Stimulated activated CD8-positive, alpha-beta memory T cell treated with anti-CD3 and anti-CD28 coated beads, Interleukin-7, amount 100 ng/mL, for 1 hour (primary cell): ENCODE data around the gene ZFP91.

Source experiments
- DNase-seq, 2 donors: peaks; one replicate each; pipeline ENCODE4 v3.0.0-alpha.2; 2020; ENCODE audit warnings: low read depth in 2 of 2

The ZFP91 gene

GRCh38 chr11:58629857-58630256 lies 51.0 kb downstream of the ZFP91 start:
- no peak for DNase-seq

GRCh38 chr11:58631378-58631777 lies 52.5 kb downstream of the ZFP91 start:
- DNase-seq, result no peak

- no peak for DNase-seq
Measured at GRCh38 chr11:58632510-58632909, 53.6 kb downstream of the ZFP91 start.

GRCh38 chr11:58636587-58636986 lies 57.7 kb downstream of the ZFP91 start:
- no peak for DNase-seq

GRCh38 chr11:58637371-58637770 lies 58.5 kb downstream of the ZFP91 start:
- no peak for DNase-seq

GRCh38 chr11:58639103-58639502 lies 60.2 kb downstream of the ZFP91 start:
- no peak for DNase-seq

GRCh38 chr11:58639669-58640068 lies 60.8 kb downstream of the ZFP91 start:
- no peak for DNase-seq

GRCh38 chr11:58640386-58641023 lies 61.6 kb downstream of the ZFP91 start:
- no peak for DNase-seq

GRCh38 chr11:58641341-58641740 lies 62.5 kb downstream of the ZFP91 start:
- DNase-seq, result no peak

GRCh38 chr11:58641803-58642581 lies 63.1 kb downstream of the ZFP91 start:
- no peak for DNase-seq

GRCh38 chr11:58645854-58646253 lies 67.0 kb downstream of the ZFP91 start:
- no peak for DNase-seq

- no peak for DNase-seq
Measured at GRCh38 chr11:58647141-58647699, 68.4 kb downstream of the ZFP91 start.

- DNase-seq, result no peak
Measured at GRCh38 chr11:58647866-58648265, 69.0 kb downstream of the ZFP91 start.

GRCh38 chr11:58649623-58650022 lies 70.8 kb downstream of the ZFP91 start:
- DNase-seq, result no peak

- DNase-seq, result no peak
Measured at GRCh38 chr11:58650496-58650895, 71.6 kb downstream of the ZFP91 start.

- DNase-seq, result no peak
Measured at GRCh38 chr11:58652726-58653280, 73.9 kb downstream of the ZFP91 start.

GRCh38 chr11:58654079-58654907 lies 75.4 kb downstream of the ZFP91 start:
- DNase-seq, result peak; percentile 40 to 61

- no peak for DNase-seq
Measured at GRCh38 chr11:58654908-58655296, 76.0 kb downstream of the ZFP91 start.

- DNase-seq, result no peak
Measured at GRCh38 chr11:58656348-58656747, 77.5 kb downstream of the ZFP91 start.

GRCh38 chr11:58658623-58659022 lies 79.8 kb downstream of the ZFP91 start:
- no peak for DNase-seq

GRCh38 chr11:58659404-58659803 lies 80.5 kb downstream of the ZFP91 start:
- DNase-seq, result no peak
